HG02571 (cell line): ENCODE data around the gene C2CD3.
A peak's percentile ranks its signal among the peaks of the same experiment; 100 is the strongest.
"Not testable (repeated sequence)": the region's sequence is repeated elsewhere in the genome, so short reads cannot be mapped to it uniquely, and the experiment has no call there.

Source experiments
- ATAC-seq: cut with Tn5 transposase; IDR thresholded peaks from one replicate; pipeline ENCODE4 v1.9.1; 2021; ENCODE audit warnings: mild to moderate bottlenecking, moderate library complexity; ENCODE audit not compliant: unreplicated experiment

Gene C2CD3

GRCh38 chr11:74006743-74007304, 164.0 kb downstream of the C2CD3 start:
- ATAC-seq: no peak

- no peak for ATAC-seq
Measured at GRCh38 chr11:74005721-74006517, 164.9 kb downstream of the C2CD3 start.

- ATAC-seq: no peak
Measured at GRCh38 chr11:74004759-74005615, 165.8 kb downstream of the C2CD3 start.

- no peak for ATAC-seq
Measured at GRCh38 chr11:74004046-74004695, 166.6 kb downstream of the C2CD3 start.

GRCh38 chr11:74002832-74003231, 168.0 kb downstream of the C2CD3 start:
- ATAC-seq: no peak

- no peak for ATAC-seq
Measured at GRCh38 chr11:74001822-74002286, 168.9 kb downstream of the C2CD3 start.

- no peak for ATAC-seq
Measured at GRCh38 chr11:74000307-74001133, 170.3 kb downstream of the C2CD3 start.

GRCh38 chr11:73999581-74000306, 171.1 kb downstream of the C2CD3 start:
- no peak for ATAC-seq

GRCh38 chr11:73998846-73999575, 171.8 kb downstream of the C2CD3 start:
- no peak for ATAC-seq

- no peak for ATAC-seq
Measured at GRCh38 chr11:73997120-73997770, 173.6 kb downstream of the C2CD3 start.

- ATAC-seq: no peak
Measured at GRCh38 chr11:73996161-73996747, 174.5 kb downstream of the C2CD3 start.

- ATAC-seq: no peak
Measured at GRCh38 chr11:73995731-73996130, 175.1 kb downstream of the C2CD3 start.

- no peak for ATAC-seq
Measured at GRCh38 chr11:73995247-73995646, 175.6 kb downstream of the C2CD3 start.

GRCh38 chr11:73991471-73992006, 179.3 kb downstream of the C2CD3 start:
- peak; percentile 45 for ATAC-seq

GRCh38 chr11:73990730-73991129, 180.1 kb downstream of the C2CD3 start:
- ATAC-seq: no peak

GRCh38 chr11:73989156-73989555, 181.6 kb downstream of the C2CD3 start:
- no peak for ATAC-seq

GRCh38 chr11:73988227-73988626, 182.6 kb downstream of the C2CD3 start:
- ATAC-seq: no peak

GRCh38 chr11:73985661-73986060, 185.1 kb downstream of the C2CD3 start:
- not testable (repeated sequence) for ATAC-seq
